Measurements from ENCODE around the gene LHPP.

LHPP gene

GRCh38 chr10:124618470-124619073, 156.9 kb downstream of the LHPP start:
- H3K4me3 ChIP-seq (ENCODE audit: low read depth, low read length), result no peak overlapping the region

GRCh38 chr10:124619195-124619594, 157.6 kb downstream of the LHPP start:
- H3K4me3 ChIP-seq (ENCODE audit: low read depth, low read length), result no peak overlapping the region

- H3K4me3 ChIP-seq (ENCODE audit: low read depth, low read length), result no peak overlapping the region
These were observed 158.3 kb downstream of the LHPP start for GRCh38 chr10:124619802-124620490.

- no peak overlapping the region for H3K4me3 ChIP-seq (ENCODE audit: low read depth, low read length)
These were observed 160.0 kb downstream of the LHPP start for GRCh38 chr10:124621637-124622036.

GRCh38 chr10:124622158-124622557, 160.5 kb downstream of the LHPP start:
- H3K4me3 ChIP-seq (ENCODE audit: low read depth, low read length), result no peak overlapping the region

GRCh38 chr10:124622866-124623536, 161.4 kb downstream of the LHPP start:
- H3K4me3 ChIP-seq (ENCODE audit: low read depth, low read length), result no peak overlapping the region

- no peak overlapping the region for H3K4me3 ChIP-seq (ENCODE audit: low read depth, low read length)
These were observed 162.4 kb downstream of the LHPP start for GRCh38 chr10:124624006-124624405.

GRCh38 chr10:124624466-124624865, 162.8 kb downstream of the LHPP start:
- H3K4me3 ChIP-seq (ENCODE audit: low read depth, low read length), result no peak overlapping the region

GRCh38 chr10:124624895-124625294, 163.3 kb downstream of the LHPP start:
- H3K4me3 ChIP-seq (ENCODE audit: low read depth, low read length), result no peak overlapping the region

- H3K4me3 ChIP-seq (ENCODE audit: low read depth, low read length), result no peak overlapping the region
These were observed 164.2 kb downstream of the LHPP start for GRCh38 chr10:124625831-124626238.

- H3K4me3 ChIP-seq (ENCODE audit: low read depth, low read length), result no peak overlapping the region
These were observed 165.2 kb downstream of the LHPP start for GRCh38 chr10:124626759-124627380.

GRCh38 chr10:124627866-124628675, 166.4 kb downstream of the LHPP start:
- no peak overlapping the region for H3K4me3 ChIP-seq (ENCODE audit: low read depth, low read length)

- no peak overlapping the region for H3K4me3 ChIP-seq (ENCODE audit: low read depth, low read length)
These were observed 167.0 kb downstream of the LHPP start for GRCh38 chr10:124628676-124629021.

GRCh38 chr10:124629415-124629814, 167.8 kb downstream of the LHPP start:
- H3K4me3 ChIP-seq (ENCODE audit: low read depth, low read length), result no peak overlapping the region

GRCh38 chr10:124629842-124630241, 168.2 kb downstream of the LHPP start:
- H3K4me3 ChIP-seq (ENCODE audit: low read depth, low read length), result no peak overlapping the region

- H3K4me3 ChIP-seq (ENCODE audit: low read depth, low read length), result no peak overlapping the region
These were observed 168.9 kb downstream of the LHPP start for GRCh38 chr10:124630551-124630950.

GRCh38 chr10:124632064-124632531, 170.5 kb downstream of the LHPP start:
- no peak overlapping the region for H3K4me3 ChIP-seq (ENCODE audit: low read depth, low read length)

- H3K4me3 ChIP-seq (ENCODE audit: low read depth, low read length), result no peak overlapping the region
These were observed 170.9 kb downstream of the LHPP start for GRCh38 chr10:124632566-124632965.

GRCh38 chr10:124636271-124636995, 174.8 kb downstream of the LHPP start:
- H3K4me3 ChIP-seq (ENCODE audit: low read depth, low read length), result no peak overlapping the region

GRCh38 chr10:124637091-124637700, 175.6 kb downstream of the LHPP start:
- no peak overlapping the region for H3K4me3 ChIP-seq (ENCODE audit: low read depth, low read length)

All from iPS-11a (cell line).